SKM-1 (cell line): ENCODE results near the gene CALY.

ENCODE experiments used
- DNase-seq: peaks from one replicate; lab custom pipeline; 2025; ENCODE audit not compliant: unreplicated experiment; lab: John Stamatoyannopoulos, UW

CALY gene

GRCh38 chr10:133312016-133312768, 24.5 kb downstream of the CALY start:
- no peak for DNase-seq

GRCh38 chr10:133311570-133311969, 25.1 kb downstream of the CALY start:
- no peak for DNase-seq

DNA sequence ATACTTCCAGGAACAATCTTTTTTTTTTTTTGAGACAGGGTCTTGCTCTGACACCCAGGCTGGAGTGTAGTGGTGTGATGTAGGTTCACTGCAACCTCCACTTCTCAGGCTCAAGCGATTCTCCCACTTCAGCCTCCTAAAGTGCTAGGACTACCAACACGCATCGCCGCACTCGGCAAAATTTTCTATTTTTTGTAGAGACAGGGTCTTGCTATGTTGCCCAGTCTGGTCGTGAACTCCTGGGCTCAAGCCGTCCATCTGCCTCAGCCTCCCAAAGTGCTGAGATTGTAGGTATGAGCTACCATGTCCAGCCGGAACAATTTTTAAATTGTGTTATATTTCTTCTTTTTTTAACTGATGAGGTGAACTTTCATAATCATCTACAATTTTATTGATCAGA, 25.9 kb downstream of the CALY start:
- no peak for DNase-seq

DNA sequence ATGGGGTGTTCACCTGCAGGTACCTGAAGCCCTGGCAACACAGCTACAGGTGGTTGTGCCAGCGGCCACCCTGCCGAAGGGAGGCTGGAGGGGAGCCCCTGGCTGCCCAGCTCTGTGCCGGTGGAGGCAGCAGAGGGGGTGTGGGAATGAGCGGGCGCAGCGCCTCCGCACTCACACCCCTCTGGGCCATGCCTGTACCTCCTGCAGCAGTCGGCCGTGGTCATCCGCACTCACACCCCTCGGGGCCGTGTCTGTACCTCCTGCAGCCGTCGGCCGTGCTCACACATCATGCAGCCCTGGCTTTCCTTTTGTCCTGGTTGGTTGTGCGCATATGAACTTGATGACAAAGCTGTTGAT, 26.3 kb downstream of the CALY start:
- no peak for DNase-seq

DNA sequence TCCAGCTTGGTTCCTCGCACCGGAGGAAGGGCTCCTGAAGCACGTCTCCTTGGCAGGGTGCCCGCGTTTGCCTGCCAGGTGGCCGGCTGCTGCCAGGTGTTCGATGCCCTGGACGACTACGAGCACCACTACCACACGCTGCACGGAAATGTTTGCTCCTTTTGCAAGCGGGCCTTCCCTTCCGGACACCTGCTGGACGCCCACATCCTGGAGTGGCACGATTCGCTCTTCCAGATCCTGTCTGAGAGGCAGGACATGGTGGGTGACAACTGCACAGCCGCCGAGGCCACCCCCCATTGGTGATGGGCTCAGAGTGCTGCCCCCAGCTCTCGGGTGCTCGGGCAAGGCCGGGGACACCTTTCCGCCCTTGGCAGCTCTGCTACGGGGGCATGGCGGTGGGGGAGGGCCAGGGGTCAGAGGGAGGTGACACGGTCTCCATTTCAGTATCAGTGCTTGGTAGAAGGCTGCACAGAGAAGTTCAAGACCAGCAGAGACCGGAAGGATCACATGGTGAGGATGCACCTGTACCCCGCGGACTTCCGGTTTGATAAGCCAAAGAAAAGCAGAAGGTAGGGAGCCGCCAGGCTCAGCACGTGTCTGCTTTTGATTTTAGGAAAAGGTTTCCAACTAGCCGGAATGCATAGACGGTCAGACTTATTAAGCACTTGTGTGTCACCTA, 26.8 kb downstream of the CALY start:
- DNase-seq = no peak

DNA sequence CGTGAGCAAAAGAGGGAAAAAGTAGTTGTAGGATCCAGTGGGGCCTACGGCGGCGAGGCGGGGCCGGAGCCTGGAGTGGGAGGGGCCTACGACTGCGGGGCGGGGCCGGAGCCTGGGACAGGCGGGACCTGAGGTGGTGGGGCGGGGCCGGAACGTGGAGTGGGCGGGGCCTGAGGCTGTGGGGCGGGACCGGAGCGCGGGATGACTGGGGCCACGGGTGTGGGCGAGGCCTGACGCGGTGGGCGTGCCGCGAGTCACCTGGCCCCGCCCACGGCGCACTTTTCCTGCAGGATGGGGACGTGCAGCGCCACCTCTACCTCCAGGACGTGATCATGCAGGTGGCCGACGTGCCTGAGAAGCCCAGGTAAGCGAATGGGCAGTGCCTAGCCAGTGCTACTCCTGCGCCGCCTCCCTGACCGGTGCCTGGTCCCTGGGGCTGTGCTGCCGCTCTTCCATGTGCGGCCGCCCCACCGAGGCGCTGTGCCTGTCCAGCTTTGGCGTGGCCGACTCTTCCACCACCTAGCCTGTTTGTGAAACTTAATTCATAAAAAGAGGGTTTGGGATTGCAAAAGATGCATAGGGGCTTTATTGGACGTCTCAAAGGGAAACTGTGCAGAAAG, 27.5 kb downstream of the CALY start:
- peak; percentile 74 for DNase-seq

GRCh38 chr10:133308421-133309099, 28.1 kb downstream of the CALY start, which contains the start of the genes TUBGCP2 and ZNF511:
Gene TUBGCP2 (minus strand): TSS chr10:133308872. CDS start chr10:133302941, 5,931 bp downstream.
Gene ZNF511 (plus strand): TSS chr10:133308914. CDS start chr10:133308944, 30 bp downstream.
- peak; percentile 68 for DNase-seq

- peak; percentile 42 for DNase-seq
These were observed 28.8 kb downstream of the CALY start for GRCh38 chr10:133307776-133308420.

GRCh38 chr10:133306941-133307379, 29.7 kb downstream of the CALY start:
- DNase-seq = no peak

GRCh38 chr10:133306097-133306476, 30.6 kb downstream of the CALY start:
- DNase-seq = no peak

GRCh38 chr10:133303206-133303605, 33.5 kb downstream of the CALY start:
- DNase-seq = no peak

GRCh38 chr10:133302230-133302629, 34.5 kb downstream of the CALY start:
- DNase-seq = no peak

- no peak for DNase-seq
These were observed 37.0 kb downstream of the CALY start for GRCh38 chr10:133299738-133300137.

DNA sequence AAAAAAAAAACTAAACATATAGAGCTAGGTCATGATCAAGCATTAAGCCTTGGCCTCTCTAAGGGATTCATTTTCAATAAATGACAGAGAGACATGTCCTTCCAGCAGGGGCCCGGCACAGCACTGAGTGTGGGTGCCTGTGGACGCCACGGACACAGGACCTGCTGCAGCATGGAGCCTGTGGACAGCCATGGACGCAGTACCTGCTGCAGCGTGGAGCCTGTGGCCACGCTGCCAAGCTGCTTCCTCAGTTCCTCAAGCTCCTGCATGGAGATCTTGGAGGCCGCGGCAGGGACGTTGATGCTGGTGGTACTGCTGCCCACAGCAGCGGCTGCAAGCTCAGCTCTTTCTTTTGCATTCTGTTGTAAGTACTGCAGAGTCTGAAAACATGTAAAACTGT, 37.5 kb downstream of the CALY start:
- DNase-seq = no peak

- no peak for DNase-seq
These were observed 38.2 kb downstream of the CALY start for GRCh38 chr10:133298466-133298865.

DNA sequence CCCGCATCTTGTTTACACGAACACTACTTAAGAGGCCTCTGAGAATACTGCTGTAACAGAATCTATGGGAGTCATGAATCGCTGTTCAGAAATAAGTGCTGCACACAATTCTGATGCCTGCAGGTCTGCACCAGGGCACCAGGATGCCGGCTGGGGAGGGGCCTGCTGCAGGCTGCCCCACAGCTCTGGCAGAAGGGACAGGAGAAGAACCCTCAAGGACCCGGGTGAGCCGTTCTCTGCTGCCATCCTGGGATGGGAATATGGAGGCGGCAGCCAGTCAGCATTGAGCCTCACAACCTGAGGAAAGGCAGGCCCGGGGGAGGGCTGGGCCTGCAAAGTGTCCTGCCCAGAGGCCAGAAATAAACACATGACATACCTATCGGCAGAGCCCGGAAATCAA, 39.2 kb downstream of the CALY start:
- no peak for DNase-seq

GRCh38 chr10:133295426-133296320, 41.0 kb downstream of the CALY start:
- no peak for DNase-seq

GRCh38 chr10:133294189-133294588, 42.5 kb downstream of the CALY start:
- DNase-seq = no peak

GRCh38 chr10:133293810-133294119, 42.9 kb downstream of the CALY start:
- DNase-seq = no peak
